SK-N-MC (cell line): Measurements from ENCODE around the gene PRKN.

Source experiments
- EZH2 ChIP-seq: fragments of 200-600 bp; sonication (generic); IDR thresholded peaks from one replicate; pipeline ENCODE4 v1.6.1; 2017; ENCODE audit warnings: antibody characterized with exemption
- FOXP2 ChIP-seq: optimal IDR thresholded peaks from 2 replicates; pipeline ENCODE3; 2011; ENCODE audit warnings: mild to moderate bottlenecking, moderate library complexity; ENCODE audit not compliant: insufficient read depth; ENCODE audit errors: extremely low read length, control extremely low read depth
- POLR2AphosphoS5 ChIP-seq: IDR thresholded peaks from 2 replicates; pipeline ENCODE4 v1.6.1; 2012; ENCODE audit warnings: mild to moderate bottlenecking, low read depth, low read length, borderline replicate concordance

- TF ChIP-seq POLR2AphosphoS5 (no peak), EZH2 (no peak), FOXP2 (no peak)
Measured at GRCh38 chr6:162256361-162256760, 471.2 kb downstream of the PRKN start.
